HG03558 (cell line): ENCODE measurements around the gene LGALS3BP.

Experiments
- ATAC-seq: cut with Tn5 transposase; IDR thresholded peaks from one replicate; pipeline ENCODE4 v1.9.1; 2021; ENCODE audit warnings: moderate number of reproducible peaks; ENCODE audit not compliant: unreplicated experiment; ENCODE audit errors: extremely low read depth

Gene LGALS3BP

DNA sequence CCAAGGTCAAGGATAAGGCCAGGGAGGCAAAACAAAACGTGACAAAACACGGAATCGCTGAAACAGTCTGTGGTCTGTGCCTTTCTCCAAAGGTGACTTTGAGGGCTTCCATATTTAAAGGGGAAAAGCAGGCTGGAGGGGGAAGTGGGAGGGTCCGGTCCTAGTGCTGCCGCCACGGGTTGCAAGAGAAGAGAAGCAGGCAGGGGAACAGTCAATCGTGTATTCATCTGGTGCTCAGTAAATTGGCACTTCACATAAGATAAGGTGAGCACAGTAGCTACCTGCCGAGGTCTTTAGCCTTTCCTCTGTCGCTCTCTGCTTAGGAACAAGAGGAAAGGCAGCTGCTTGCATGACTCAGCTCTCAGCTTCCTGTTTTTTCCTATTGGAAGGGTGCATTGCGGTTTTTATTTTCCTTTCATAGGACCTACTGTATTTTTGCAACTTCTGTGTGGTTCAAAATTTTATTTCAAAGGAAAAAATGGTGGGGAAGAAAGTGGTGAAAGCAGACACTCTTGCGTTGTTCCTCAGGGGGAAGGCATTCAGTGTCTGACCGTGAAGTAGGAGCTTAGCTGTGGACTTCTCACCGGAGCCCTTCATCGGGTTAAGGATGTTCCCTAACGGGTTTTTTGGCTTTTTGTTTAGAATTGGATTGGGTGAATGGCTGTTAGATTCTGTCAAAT, 7.1 kb upstream of the LGALS3BP start:
- ATAC-seq, result no peak

DNA sequence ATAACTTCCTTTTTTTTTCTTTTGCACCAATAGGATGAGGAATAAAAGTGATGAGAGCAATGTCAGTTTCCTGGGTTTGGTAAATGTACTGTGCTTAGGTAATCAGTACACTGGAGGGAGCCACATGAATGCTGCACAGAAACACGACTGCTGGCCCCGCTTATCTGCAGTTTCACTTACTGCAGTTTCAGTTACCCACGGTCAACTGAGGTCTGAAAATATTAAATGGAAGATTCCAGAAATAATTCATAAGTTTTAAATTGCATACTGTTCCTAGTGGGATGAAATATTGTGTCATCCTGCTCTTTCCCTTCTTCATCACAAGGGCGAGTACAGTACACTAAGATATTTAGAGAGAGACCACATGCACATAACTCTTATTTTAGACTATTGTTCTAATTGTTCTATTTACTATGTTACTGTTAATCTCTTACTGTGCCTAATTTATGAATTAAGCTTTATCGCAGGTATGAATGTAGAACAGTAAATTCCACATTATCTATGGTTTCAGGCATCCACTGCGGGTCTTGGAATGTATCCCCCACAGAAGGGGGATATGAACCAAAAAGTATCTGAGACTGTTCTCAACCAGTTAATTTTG, 6.4 kb upstream of the LGALS3BP start:
- ATAC-seq, result no peak

DNA sequence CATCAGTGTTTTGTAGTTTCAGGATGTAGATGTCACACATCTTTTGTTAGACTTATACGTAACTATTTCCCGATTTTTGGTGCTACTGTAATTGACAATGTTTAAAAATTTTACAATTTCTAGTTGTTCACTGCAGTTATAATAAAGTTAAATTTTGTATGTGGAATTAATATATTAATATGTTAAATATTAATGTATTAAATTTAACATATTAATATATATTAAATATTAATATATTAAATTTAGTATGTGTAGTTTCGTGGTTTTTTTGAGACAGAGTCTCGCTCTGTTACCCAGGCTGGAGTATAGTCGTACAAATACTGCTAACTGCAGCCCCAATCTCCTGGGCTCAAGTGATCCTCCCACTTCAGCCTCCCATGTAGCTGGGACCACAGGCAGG, 5.7 kb upstream of the LGALS3BP start:
- no peak for ATAC-seq

DNA sequence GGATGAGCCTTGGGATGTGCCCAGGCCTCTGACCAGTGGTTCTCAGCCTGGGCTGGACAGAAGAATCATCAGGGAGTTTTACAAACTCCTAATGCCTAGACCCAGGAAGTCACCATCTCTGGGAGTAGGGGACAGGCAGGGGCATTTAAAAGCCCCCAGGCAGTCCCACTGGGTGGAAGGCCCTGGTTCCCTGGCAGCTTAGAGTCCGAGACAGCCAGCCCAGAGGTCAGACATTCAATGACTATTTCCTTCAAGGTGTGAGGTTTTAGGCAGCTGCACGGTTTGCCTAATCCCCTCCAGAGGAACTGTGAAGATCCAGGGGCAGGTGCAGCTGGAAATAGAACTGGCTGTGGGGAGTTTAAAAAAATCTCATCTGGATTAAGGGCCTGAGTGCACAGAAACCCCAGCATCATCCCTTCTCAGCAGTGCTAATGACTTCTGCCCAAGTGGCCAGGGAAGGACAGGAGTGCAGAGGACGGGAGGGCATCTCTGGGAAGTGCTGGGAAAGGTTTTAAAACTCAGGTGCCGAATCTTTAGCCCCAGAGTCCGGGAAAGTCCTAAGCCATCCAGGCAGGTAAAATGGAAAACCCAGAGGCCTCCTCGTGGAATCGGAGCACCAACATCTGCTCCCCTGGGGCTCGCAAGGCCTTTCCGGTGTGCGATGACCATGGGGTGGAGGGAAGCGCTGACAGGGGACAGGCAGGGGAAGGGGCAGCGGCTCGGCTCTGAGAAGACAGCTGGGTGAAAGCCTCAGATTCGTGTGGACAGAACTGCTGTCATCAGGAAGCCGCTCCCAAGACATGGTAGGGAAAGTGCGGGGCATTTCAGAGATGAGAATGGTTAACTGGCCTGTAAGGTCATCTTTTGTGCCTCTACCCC, 1.5 kb upstream of the LGALS3BP start:
- ATAC-seq, result no peak

DNA sequence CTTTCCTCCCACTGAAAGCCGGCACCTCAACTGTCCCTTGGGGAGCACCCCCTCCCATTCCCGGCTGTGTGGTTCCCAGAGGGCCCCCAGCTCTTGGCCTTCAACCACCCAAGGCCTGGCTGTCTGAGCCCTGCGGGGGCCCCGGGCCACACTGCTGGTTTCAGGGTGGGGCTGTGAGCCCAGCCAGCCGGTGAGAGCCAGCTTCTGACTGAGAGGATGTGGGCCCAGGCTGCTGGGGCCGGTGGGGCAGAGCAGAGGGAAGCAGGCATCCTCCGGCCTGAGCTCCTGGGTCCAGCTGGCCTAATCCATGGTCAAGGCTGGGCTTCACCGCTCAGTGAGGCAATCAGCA, 875 bp upstream of the LGALS3BP start:
- ATAC-seq, result no peak

DNA sequence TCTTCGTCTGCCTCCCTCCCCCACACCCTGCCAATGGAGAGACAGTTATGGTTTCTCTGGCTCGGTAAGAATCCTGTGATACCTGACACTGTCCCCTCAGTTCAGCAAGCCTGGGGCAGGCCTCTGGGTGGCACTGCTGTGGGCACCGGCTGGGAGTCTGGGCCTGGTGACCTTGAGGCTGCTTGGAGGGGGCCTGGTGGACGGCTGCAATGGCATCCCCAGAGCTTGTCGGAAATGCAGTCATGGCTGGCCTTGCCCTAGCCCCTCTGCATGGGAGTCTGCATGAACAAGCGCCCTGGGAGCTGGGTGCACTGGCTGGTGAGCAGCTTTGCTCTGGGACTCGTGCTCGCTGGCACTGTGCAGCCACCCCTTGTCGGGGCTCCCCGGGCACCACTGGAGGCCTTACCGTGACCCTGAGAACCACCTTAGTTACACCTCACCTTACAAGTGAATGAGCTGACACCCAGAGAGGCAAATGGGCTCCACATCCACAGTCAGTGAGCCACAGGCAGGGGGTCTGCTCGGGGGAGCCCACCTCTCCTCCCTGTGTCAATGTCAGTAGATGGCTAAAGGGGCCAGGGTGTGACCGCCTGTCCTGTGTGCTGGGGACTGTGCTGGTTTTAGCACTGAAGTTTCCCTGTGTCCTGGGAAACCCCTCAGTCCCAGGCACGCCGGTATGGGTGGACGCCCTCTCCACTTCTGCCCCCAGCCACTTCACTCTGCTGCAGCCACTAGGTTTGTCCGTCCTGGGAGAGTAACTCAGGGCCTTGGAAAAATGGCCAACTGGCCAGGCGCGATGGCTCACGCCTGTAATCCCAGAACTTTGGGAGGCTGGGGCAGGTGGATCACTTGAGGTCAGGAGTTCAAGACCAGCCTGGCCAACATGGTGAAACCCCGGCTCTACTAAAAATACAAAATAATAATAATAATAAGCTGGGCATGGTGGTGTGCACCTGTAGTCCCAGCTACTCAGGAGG, 1.4 kb downstream of the LGALS3BP start:
- no peak for ATAC-seq

DNA sequence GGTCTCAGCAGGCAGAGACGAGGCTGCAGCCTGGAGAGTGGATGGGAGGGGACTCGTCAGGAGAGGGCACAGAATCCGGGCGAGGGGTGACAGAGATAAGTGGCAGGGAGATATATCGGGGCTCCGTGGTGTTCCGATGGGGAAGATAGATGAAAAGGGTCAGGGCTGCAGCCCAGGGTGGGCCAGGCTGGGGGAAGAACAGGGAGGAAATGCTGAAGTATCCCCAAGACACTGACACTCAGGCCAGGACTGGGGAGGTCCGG, 2.1 kb downstream of the LGALS3BP start:
- no peak for ATAC-seq

DNA sequence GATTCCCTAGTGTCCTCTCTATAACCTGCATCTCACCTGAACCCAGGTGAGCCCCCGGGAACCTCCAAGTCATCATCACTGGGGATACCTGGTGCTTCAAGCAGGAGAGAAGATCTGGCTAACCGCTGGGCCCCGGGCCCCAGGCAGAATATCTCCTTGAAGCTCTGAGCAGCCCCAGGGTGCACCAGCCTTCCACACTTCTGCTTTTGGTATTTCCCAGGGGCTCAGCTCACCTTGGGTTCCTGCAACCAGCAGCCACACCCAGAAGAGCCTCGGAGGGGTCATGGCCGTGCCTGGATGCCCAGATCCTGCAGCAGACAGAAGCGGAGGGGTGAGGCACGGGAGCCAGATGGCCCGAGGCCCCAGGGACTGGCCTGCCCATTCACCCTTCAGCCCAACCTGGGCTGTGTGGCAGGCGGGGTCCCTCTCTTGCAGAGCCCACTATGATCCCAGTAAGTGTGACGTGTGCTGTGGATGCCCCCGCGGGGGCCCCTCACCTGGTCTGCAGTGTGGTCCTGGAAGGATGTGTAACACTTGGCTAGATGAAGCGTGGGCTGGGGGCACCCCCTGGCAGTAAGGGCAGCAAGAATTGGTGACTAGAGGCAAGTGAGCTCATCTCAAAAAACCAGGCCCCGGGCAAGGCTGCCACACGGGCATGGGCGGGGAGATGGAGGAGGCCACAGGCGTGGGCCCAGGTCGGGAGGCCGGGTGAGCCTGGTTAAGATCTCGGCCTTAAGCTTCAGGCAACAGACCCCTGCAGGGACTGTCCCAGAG, 2.6 kb downstream of the LGALS3BP start:
- no peak for ATAC-seq

DNA sequence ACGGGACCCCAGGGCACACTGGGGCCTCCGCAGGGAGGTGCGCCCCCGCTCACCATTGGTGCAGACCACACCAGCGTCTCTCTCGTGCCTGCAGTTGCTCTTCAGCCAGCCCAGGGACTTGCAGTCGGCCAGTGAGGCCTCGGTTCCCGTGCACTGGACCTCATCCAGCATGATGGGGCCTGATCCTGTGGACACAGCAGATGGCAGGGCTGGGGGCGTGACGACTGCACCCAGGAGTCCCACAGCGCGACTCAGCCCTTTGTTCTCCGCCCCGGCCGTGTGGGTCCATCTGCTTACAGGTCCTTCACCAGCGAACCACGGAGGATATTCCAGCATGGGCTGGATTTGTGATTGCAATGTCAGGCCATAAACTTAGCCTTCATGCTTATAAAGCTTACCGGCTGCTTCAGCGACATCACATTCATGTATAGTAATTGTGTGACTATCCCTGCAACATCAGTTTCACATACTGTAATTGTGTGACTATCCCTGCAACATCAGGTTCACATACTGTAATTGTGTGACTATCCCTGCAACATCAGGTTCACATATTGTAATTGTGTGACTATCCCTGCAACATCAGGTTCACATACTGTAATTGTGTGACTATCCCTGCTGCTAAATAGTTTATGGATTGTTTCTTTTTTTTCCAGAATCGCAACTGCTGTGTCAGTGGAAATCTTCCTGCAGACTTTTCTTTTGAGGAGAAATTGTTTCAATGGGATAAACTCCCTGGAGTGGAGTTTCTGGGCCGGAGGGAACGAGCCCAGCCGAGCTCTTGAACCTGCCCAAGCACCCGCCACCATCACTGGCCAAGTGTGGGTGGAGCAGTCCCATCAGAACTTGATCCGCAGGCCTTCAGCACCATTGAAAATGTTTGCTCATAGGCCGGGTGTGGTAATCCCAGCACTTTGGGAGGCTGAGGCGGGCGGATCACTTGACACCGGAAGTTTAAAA, 4.8 kb downstream of the LGALS3BP start:
- ATAC-seq, result no peak

DNA sequence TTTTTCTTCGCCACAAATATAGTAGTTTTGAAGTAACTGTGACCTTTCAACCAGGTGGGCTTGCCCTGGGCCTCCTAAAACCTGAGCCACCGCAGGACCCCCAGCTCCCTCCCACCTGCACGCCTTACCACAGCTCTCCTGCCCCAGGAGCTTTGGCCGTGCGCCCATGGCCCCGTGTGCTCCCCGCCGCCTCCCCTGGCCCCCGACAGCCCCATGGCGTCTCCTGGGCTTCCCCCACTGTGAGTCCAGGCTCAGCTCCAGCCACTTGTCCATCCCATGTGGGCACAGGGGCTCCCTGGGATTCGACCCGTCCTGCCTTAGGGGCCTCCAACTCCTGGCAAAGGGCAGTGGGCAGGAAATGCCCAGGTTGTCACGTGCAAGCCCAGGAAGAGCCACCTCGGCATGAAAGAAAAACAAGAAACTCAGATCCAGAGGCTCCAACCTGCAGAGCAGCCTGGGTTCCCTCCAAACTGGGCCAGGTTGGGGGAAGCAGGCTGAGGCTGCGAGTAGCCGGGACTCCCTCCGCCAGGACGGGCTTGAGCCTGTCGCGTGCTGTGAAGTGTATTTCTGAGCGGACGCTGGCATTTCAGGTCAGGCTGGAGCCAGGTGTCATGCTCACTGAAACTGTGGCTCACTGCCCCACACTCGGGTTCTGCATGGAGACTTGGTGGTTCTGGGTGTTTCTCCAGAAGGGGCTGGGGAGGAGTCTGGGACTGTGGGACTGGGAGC, 5.8 kb downstream of the LGALS3BP start:
- no peak for ATAC-seq

DNA sequence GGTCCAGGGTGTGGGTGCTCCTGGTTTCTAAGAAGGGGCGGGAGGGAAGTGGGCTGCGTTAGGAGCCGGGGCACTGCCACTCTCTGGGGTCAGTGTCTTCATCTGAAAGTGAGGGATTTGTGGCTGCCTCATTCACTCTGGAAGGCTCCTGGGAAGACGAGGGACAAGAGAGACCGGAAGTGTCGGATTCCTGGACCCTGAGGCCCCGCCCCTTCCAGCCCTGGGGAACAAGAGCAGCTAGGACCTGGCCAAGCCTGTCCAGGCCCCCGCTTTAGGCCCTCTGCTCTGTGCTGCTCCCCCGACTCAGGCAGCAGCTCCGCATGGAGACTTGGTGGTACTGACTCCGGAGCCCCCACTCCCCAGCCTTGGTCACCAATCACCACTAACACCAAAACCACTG, 6.5 kb downstream of the LGALS3BP start:
- ATAC-seq, result no peak

DNA sequence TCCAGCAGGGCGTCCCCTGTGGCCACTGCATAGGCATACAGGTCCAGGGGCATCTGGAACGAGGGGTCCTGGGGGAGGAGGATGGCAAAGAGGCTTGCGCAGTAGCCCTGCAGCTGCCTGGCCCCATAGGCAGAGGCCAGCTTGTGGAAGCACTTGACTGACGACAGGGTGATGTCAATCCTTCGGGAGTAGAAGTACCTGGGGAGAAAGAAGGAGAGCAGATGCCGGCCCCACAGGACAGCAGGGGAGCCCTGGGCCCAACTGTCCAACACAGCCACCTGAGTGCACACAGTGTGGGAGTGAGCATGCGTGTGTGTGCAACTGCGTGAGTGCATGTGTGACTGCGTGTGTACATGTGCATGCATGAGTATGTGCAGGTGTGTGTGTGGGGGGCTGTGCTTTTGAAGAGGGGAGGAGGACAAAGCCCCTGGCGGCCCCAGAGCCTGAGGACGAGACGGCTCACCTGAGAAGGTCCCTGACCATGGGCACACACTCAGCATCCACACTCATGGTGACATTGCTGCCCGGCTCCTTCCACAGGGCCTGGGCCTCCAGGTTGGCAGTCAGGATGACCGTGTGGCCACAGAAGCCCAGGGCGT, 7.1 kb downstream of the LGALS3BP start:
- no peak for ATAC-seq

DNA sequence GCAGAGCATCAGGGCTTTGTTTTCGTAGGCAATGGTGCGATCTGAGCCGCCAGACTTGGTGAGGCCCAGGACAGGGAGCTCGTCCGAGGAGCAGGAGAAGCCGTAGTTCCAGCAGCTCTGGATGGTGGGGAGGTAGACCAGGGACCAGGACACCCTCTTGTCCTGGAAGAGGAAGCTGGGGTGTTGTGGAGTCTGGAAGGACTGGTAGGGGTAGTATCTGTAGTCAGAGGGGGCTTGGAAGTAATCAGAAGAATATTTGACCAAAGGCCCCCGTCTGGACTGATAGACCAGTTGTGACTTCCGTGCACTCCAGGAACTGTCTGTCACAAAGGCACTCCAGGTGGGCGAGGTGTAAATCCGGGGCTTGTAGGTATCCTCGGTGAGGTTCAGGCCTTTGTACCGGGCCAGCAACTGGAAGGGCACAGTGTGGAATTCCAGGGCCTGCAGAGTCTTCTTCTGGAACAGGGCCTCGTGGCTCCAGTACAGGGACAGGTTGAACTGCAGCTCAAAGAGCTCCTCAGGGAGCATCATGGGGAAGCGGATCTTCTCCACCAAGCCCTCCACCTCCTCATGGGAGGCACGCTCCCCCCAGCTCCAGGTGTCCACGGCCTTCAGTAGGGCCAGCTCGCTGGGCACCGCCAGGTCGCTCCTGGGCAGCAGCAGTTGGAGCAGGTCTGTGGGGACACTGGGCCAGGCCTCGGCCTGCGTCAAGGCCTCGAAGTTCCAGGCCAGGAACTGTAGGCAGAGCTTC, 7.8 kb downstream of the LGALS3BP start:
- no peak for ATAC-seq

DNA sequence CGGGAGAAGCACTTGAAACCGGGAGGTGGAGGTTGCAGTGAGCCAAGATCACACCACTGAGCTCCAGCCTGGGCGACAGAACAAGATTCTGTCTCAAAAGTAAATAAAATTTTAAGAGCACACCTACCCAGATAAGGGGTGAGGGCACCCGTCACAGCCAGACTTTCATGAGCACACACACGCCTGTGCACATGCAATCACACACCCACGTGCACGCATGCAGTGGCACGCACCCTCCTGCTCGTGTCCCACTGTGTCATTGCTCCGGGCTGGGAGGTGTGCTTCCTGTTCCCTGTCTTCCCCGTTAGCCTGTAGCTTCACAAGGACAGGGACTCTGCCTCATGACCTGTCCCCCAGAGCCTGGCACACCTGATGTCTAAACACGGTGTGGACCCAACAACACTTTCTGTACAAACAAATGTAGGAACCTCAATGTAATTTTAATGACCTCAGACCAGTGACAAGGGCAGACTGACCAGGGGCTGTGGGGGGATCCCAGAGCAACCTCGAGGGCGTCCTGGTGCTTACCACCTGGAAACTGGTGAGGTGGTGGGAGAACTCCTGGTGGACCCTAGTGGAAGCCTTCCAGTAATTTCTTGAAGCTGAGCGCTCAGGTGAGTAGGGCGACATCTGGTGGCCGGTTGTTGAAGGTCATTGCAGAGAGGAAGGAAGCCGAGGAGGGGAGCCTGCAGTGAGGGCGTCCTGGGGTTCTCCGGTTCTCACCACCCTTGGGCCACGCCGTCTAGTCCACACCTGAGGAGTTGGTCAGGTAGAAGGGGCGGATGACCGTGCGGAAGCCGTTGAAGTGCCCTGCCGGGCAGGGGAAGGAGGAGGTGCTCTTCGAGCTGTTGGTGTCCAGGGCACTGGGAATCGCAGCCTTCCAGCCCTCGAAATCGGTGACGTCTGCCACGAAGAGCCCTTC, 8.6 kb downstream of the LGALS3BP start:
- ATAC-seq, result no peak

DNA sequence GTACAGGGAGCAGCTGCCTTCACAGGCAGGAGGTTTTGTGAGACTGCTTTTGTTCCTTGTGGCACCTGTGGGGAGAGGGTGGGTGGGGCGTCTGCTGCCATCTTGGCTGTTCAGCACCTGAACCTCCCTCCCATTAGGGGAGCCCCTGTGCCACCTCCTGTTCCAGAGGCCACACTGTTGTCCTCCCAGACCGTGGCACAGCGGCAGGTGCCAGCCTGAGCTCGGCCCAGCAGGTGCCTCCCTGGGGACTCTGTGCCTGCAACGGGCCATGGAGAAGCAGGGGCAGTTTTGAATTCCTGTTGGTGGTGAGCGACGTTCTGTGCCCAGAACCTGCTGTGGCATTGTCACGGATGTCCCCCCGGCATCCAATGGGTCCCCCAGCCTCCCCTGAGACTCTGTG, 9.9 kb downstream of the LGALS3BP start:
- ATAC-seq, result no peak

DNA sequence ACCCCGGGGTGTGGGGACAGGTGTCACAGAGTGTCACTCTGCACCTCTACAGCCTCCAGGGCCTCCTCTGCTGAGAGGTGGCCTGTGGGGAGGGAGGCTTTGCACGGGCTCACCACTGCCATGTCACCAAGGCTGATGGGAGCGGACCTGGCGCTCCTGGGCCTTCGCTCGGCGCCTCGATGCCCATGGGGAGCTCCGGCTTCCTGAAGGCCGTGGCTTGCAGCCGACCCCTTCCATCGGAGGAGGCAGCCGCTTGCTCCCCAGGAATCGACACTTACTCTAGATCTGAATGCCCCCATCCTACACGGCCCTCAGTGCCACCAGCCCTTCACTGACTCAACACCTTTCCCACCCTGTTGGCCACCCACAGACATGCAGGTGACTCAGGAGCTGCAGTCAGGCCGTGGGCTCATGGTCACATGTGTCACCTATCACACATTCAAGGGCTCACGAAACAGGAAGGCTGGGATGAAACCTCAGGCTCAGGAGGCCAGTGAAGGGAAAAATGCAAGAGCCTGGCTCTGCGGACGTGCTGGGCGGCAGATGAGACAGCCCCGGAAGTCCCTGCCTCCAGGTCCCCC, 11.9 kb downstream of the LGALS3BP start:
- no peak for ATAC-seq
